ENCODE results near the gene TBX3. TPM values are rescaled to one million over a fixed set of nuclear protein-coding genes. Genes with fewer than 3 reads are reported as not detected.

TBX3 gene
- total and polyA plus RNA-seq, 4 donors = 5.8 to 26.8 (median 17.6) TPM

DNA sequence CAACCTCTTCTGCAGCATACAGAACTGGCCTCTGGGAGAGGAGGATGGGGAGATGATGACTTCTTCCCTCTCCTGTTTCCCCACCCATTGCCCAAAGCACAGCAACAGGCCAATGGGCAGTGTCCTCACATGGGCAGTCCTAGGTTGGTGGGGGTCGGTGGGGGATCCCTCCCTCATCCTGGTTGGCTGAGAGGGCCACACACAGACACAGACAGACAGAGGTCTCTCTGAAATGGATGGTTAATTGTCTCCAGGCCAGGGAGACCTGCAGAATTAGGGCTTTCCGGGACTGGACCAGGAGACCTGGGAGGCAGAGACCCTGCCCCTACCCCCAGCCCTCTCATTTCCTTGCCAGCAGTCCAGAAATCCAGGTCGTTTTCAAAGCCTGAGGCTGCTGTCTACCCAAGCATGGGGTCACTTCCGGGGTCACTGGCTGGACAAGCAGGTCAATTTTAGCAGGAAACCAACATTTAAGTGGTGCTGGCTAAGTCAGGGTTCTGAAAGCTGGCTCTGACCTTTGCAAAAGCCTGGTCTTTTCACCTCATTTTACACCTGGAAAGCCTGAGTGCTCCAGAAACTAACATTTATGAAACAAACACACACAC, 48.6 kb upstream of the TBX3 start:
- Histone ChIP-seq H3K9ac (ENCODE audit: low read depth in 1 of 2, low read length in 2 of 2) (no peak overlapping the region), H3K36me3 (ENCODE audit: control insufficient read depth in 4 of 4, insufficient read depth in 3 of 4, low read depth in 1 of 4, low read length in 3 of 4) (no peaks in the 10 kb centered on the region), H3K4me1 (ENCODE audit: control insufficient read depth in 4 of 4, insufficient read depth in 4 of 4, low read length in 3 of 4) (peaks cover 0 to 10% (median 5%) of the 10 kb centered on the region in 4 donors), H3K27ac (ENCODE audit: low read depth in 1 of 2, low read length in 2 of 2) (no peak overlapping the region), H3K27me3 (ENCODE audit: control insufficient read depth in 4 of 4, insufficient read depth in 4 of 4, low read length in 3 of 4) (no peaks in the 10 kb centered on the region), H3K9me3 (ENCODE audit: control insufficient read depth in 4 of 4, low read length in 3 of 4) (no peaks in the 10 kb centered on the region), H3K4me3 (ENCODE audit: low read depth in 1 of 3, low read length in 3 of 3) (no peak overlapping the region)
- WGBS = 49% methylated on average over 4 of the region's 4 CpGs
- no peak for DNase-seq (ENCODE audit: low spot score)
- TF ChIP-seq HNF4G (IDR thresholded peaks at IDR 0.05) = no peak

DNA sequence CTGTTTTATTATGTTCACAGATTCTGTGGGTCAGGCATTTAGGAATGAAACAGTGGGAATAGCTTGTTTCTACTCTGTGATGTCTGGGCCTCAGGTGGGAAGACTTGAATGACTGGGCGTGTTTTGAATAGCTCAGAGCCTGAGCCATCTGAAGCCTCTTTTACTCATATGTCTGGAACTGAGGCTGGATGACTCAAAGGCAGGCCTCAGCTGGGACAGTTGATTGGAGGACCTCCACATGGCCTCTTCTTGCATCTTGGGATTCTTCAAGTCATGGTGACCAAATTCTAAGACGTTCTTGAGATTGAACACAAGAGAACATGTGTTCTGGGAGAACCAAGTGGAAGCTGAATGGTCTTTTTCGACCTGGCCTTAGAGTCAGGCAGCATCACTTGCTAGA, 45.8 kb upstream of the TBX3 start:
- no peaks in the 10 kb centered on the region for H3K27me3 ChIP-seq (ENCODE audit: control insufficient read depth in 4 of 4, insufficient read depth in 4 of 4, low read length in 3 of 4)
- WGBS = 87% methylated on average over 3 of the region's 3 CpGs
- TF ChIP-seq EGR1 (IDR thresholded peaks at IDR 0.05; ENCODE audit: low read depth in 2 of 2) = no peak
- no peak for TF ChIP-seq SP1 (IDR thresholded peaks at IDR 0.05)
- TF ChIP-seq FOXA1 (IDR thresholded peaks at IDR 0.05) = no peak
- TF ChIP-seq, protein P1, sequence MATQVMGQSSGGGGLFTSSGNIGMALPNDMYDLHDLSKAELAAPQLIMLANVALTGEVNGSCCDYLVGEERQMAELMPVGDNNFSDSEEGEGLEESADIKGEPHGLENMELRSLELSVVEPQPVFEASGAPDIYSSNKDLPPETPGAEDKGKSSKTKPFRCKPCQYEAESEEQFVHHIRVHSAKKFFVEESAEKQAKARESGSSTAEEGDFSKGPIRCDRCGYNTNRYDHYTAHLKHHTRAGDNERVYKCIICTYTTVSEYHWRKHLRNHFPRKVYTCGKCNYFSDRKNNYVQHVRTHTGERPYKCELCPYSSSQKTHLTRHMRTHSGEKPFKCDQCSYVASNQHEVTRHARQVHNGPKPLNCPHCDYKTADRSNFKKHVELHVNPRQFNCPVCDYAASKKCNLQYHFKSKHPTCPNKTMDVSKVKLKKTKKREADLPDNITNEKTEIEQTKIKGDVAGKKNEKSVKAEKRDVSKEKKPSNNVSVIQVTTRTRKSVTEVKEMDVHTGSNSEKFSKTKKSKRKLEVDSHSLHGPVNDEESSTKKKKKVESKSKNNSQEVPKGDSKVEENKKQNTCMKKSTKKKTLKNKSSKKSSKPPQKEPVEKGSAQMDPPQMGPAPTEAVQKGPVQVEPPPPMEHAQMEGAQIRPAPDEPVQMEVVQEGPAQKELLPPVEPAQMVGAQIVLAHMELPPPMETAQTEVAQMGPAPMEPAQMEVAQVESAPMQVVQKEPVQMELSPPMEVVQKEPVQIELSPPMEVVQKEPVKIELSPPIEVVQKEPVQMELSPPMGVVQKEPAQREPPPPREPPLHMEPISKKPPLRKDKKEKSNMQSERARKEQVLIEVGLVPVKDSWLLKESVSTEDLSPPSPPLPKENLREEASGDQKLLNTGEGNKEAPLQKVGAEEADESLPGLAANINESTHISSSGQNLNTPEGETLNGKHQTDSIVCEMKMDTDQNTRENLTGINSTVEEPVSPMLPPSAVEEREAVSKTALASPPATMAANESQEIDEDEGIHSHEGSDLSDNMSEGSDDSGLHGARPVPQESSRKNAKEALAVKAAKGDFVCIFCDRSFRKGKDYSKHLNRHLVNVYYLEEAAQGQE (IDR thresholded peaks at IDR 0.05) = no peak
- TF ChIP-seq FOXA2 (IDR thresholded peaks at IDR 0.05) = no peak
- TF ChIP-seq, protein P2, sequence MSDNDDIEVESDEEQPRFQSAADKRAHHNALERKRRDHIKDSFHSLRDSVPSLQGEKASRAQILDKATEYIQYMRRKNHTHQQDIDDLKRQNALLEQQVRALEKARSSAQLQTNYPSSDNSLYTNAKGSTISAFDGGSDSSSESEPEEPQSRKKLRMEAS (IDR thresholded peaks at IDR 0.05) = no peak
- no peak for TF ChIP-seq YY1 (IDR thresholded peaks at IDR 0.05)
- TF ChIP-seq TAF1 (conservative IDR thresholded peaks at IDR 0.05) = no peak
- TF ChIP-seq, protein P3, sequence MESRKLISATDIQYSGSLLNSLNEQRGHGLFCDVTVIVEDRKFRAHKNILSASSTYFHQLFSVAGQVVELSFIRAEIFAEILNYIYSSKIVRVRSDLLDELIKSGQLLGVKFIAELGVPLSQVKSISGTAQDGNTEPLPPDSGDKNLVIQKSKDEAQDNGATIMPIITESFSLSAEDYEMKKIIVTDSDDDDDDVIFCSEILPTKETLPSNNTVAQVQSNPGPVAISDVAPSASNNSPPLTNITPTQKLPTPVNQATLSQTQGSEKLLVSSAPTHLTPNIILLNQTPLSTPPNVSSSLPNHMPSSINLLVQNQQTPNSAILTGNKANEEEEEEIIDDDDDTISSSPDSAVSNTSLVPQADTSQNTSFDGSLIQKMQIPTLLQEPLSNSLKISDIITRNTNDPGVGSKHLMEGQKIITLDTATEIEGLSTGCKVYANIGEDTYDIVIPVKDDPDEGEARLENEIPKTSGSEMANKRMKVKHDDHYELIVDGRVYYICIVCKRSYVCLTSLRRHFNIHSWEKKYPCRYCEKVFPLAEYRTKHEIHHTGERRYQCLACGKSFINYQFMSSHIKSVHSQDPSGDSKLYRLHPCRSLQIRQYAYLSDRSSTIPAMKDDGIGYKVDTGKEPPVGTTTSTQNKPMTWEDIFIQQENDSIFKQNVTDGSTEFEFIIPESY (IDR thresholded peaks at IDR 0.05) = no peak
- no peak for TF ChIP-seq GABPA (IDR thresholded peaks at IDR 0.05 in 1 of 2, conservative IDR thresholded peaks at IDR 0.05 in 1 of 2)
- TF ChIP-seq, protein P4, sequence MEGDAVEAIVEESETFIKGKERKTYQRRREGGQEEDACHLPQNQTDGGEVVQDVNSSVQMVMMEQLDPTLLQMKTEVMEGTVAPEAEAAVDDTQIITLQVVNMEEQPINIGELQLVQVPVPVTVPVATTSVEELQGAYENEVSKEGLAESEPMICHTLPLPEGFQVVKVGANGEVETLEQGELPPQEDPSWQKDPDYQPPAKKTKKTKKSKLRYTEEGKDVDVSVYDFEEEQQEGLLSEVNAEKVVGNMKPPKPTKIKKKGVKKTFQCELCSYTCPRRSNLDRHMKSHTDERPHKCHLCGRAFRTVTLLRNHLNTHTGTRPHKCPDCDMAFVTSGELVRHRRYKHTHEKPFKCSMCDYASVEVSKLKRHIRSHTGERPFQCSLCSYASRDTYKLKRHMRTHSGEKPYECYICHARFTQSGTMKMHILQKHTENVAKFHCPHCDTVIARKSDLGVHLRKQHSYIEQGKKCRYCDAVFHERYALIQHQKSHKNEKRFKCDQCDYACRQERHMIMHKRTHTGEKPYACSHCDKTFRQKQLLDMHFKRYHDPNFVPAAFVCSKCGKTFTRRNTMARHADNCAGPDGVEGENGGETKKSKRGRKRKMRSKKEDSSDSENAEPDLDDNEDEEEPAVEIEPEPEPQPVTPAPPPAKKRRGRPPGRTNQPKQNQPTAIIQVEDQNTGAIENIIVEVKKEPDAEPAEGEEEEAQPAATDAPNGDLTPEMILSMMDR (IDR thresholded peaks at IDR 0.05; ENCODE audit: low read depth, low read length, missing input control) = no peak
- no peak for TF ChIP-seq HNF4A (conservative IDR thresholded peaks at IDR 0.05)
- no peak for TF ChIP-seq NR2F2 (IDR thresholded peaks at IDR 0.05)
- H3K9me3 ChIP-seq (ENCODE audit: control insufficient read depth in 4 of 4, low read length in 3 of 4) = no peaks in the 10 kb centered on the region
- H3K4me1 ChIP-seq (ENCODE audit: control insufficient read depth in 4 of 4, insufficient read depth in 4 of 4, low read length in 3 of 4) = no peaks in the 10 kb centered on the region
- H3K27ac ChIP-seq (ENCODE audit: low read depth in 1 of 2, low read length in 2 of 2) = no peak overlapping the region
- H3K4me3 ChIP-seq (ENCODE audit: low read depth in 1 of 3, low read length in 3 of 3) = no peak overlapping the region
- DNase-seq (ENCODE audit: low spot score) = no peak
- no peak overlapping the region for H3K9ac ChIP-seq (ENCODE audit: low read depth in 1 of 2, low read length in 2 of 2)
- H3K36me3 ChIP-seq (ENCODE audit: control insufficient read depth in 4 of 4, insufficient read depth in 3 of 4, low read depth in 1 of 4, low read length in 3 of 4) = no peaks in the 10 kb centered on the region

Measured in liver (tissue), 9 donors.